ENCODE measurements around the gene DNAJC16.

Gene DNAJC16

GRCh38 chr1:15492596-15492995 lies 34.1 kb upstream of the DNAJC16 start:
- Histone ChIP-seq H3K27ac (ENCODE audit: insufficient read depth in 1 of 2, low read depth in 1 of 2, low read length in 2 of 2, poor library complexity in 1 of 2, severe bottlenecking in 2 of 2) (no peak overlapping the region), H3K27me3 (replicated peaks in 2 of 5; ENCODE audit: control insufficient read depth in 4 of 5, insufficient read depth in 5 of 5, low read length in 4 of 5) (no peaks in the 10 kb centered on the region), H3K4me1 (ENCODE audit: control extremely low read depth in 1 of 4, control insufficient read depth in 4 of 4, insufficient read depth in 4 of 4, low read length in 3 of 4) (no peaks in the 10 kb centered on the region), H3K4me3 (ENCODE audit: control insufficient read depth in 1 of 7, extremely low read depth in 1 of 7, insufficient read depth in 4 of 7, low read depth in 2 of 7, low read length in 6 of 7) (no peak overlapping the region), H3K9me3 (ENCODE audit: control extremely low read depth in 1 of 5, control insufficient read depth in 4 of 5, insufficient read depth in 2 of 5, low read depth in 1 of 5, low read length in 4 of 5) (no peaks in the 10 kb centered on the region), H3K36me3 (ENCODE audit: control insufficient read depth in 4 of 4, insufficient read depth in 4 of 4, low read length in 3 of 4) (peaks cover 6 to 26% (median 10%) of the 10 kb centered on the region in 4 experiments)
- WGBS (ENCODE audit: insufficient coverage), result 84% methylated on average over 5 of the region's 5 CpGs
- DNase-seq, result no peak
- ChIA-PET POLR2A (no interaction called here), CTCF (interaction anchor here (1.3 kb wide), 1 partner anchor 9 kb away, joined by 3 read pairs; no protein-coding TSS in a partner anchor)

- H3K36me3 ChIP-seq (ENCODE audit: control insufficient read depth in 4 of 4, insufficient read depth in 4 of 4, low read length in 3 of 4), result peaks cover 6 to 26% (median 10%) of the 10 kb centered on the region in 4 experiments
- ChIA-PET POLR2A (no interaction called here), CTCF (interaction anchor here (0.6 kb wide), 1 partner anchor 252 kb away, joined by 4 read pairs; no protein-coding TSS in a partner anchor)
- DNase-seq, result no peak
- H3K9me3 ChIP-seq (ENCODE audit: control extremely low read depth in 1 of 5, control insufficient read depth in 4 of 5, insufficient read depth in 2 of 5, low read depth in 1 of 5, low read length in 4 of 5), result no peaks in the 10 kb centered on the region
- H3K4me1 ChIP-seq (ENCODE audit: control extremely low read depth in 1 of 4, control insufficient read depth in 4 of 4, insufficient read depth in 4 of 4, low read length in 3 of 4), result no peaks in the 10 kb centered on the region
- no peak overlapping the region for H3K27ac ChIP-seq (ENCODE audit: insufficient read depth in 1 of 2, low read depth in 1 of 2, low read length in 2 of 2, poor library complexity in 1 of 2, severe bottlenecking in 2 of 2)
- no peaks in the 10 kb centered on the region for H3K27me3 ChIP-seq (replicated peaks in 2 of 5; ENCODE audit: control insufficient read depth in 4 of 5, insufficient read depth in 5 of 5, low read length in 4 of 5)
- no peak overlapping the region for H3K4me3 ChIP-seq (ENCODE audit: control insufficient read depth in 1 of 7, extremely low read depth in 1 of 7, insufficient read depth in 4 of 7, low read depth in 2 of 7, low read length in 6 of 7)
- 98% methylated on average over 5 of the region's 9 CpGs for WGBS (ENCODE audit: insufficient coverage)
Observed at GRCh38 chr1:15493869-15494390, 32.7 kb upstream of the DNAJC16 start.

- Histone ChIP-seq H3K36me3 (ENCODE audit: control insufficient read depth in 4 of 4, insufficient read depth in 4 of 4, low read length in 3 of 4) (peaks cover 0 to 31% (median 9%) of the 10 kb centered on the region in 4 experiments), H3K9me3 (ENCODE audit: control extremely low read depth in 1 of 5, control insufficient read depth in 4 of 5, insufficient read depth in 2 of 5, low read depth in 1 of 5, low read length in 4 of 5) (no peaks in the 10 kb centered on the region), H3K27ac (ENCODE audit: insufficient read depth in 1 of 2, low read depth in 1 of 2, low read length in 2 of 2, poor library complexity in 1 of 2, severe bottlenecking in 2 of 2) (no peak overlapping the region), H3K27me3 (replicated peaks in 2 of 5; ENCODE audit: control insufficient read depth in 4 of 5, insufficient read depth in 5 of 5, low read length in 4 of 5) (no peaks in the 10 kb centered on the region), H3K4me1 (ENCODE audit: control extremely low read depth in 1 of 4, control insufficient read depth in 4 of 4, insufficient read depth in 4 of 4, low read length in 3 of 4) (no peaks in the 10 kb centered on the region), H3K4me3 (ENCODE audit: control insufficient read depth in 1 of 7, extremely low read depth in 1 of 7, insufficient read depth in 4 of 7, low read depth in 2 of 7, low read length in 6 of 7) (no peak overlapping the region)
- 95% methylated on average over 14 of the region's 19 CpGs for WGBS (ENCODE audit: insufficient coverage)
- POLR2A ChIA-PET, result no interaction called here
- CTCF ChIA-PET, result interaction anchor here (0.6 to 1.3 kb wide), 5 partner anchors 15 to 1104 kb away, joined by 3 to 6 read pairs (median 4); no protein-coding TSS in a partner anchor
- DNase-seq, result no peak
Observed at GRCh38 chr1:15500184-15501178, 26.2 kb upstream of the DNAJC16 start.

- peaks cover 0 to 36% (median 10%) of the 10 kb centered on the region in 4 experiments for H3K36me3 ChIP-seq (ENCODE audit: control insufficient read depth in 4 of 4, insufficient read depth in 4 of 4, low read length in 3 of 4)
- 42% methylated on average over 11 of the region's 17 CpGs for WGBS (ENCODE audit: insufficient coverage)
- ChIA-PET CTCF (interaction anchor here (0.9 to 1.3 kb wide), 4 partner anchors 9 to 179 kb away, joined by 3 to 5 read pairs (median 3); no protein-coding TSS in a partner anchor), POLR2A (no interaction called here)
- H3K9me3 ChIP-seq (ENCODE audit: control extremely low read depth in 1 of 5, control insufficient read depth in 4 of 5, insufficient read depth in 2 of 5, low read depth in 1 of 5, low read length in 4 of 5), result no peaks in the 10 kb centered on the region
- H3K27ac ChIP-seq (ENCODE audit: insufficient read depth in 1 of 2, low read depth in 1 of 2, low read length in 2 of 2, poor library complexity in 1 of 2, severe bottlenecking in 2 of 2), result no peak overlapping the region
- no peaks in the 10 kb centered on the region for H3K4me1 ChIP-seq (ENCODE audit: control extremely low read depth in 1 of 4, control insufficient read depth in 4 of 4, insufficient read depth in 4 of 4, low read length in 3 of 4)
- DNase-seq, result peak; percentile 50 to 76 (median 72)
- H3K27me3 ChIP-seq (replicated peaks in 2 of 5; ENCODE audit: control insufficient read depth in 4 of 5, insufficient read depth in 5 of 5, low read length in 4 of 5), result no peaks in the 10 kb centered on the region
- no peak overlapping the region for H3K4me3 ChIP-seq (ENCODE audit: control insufficient read depth in 1 of 7, extremely low read depth in 1 of 7, insufficient read depth in 4 of 7, low read depth in 2 of 7, low read length in 6 of 7)
Observed at GRCh38 chr1:15501208-15502032, 25.2 kb upstream of the DNAJC16 start.

DNA sequence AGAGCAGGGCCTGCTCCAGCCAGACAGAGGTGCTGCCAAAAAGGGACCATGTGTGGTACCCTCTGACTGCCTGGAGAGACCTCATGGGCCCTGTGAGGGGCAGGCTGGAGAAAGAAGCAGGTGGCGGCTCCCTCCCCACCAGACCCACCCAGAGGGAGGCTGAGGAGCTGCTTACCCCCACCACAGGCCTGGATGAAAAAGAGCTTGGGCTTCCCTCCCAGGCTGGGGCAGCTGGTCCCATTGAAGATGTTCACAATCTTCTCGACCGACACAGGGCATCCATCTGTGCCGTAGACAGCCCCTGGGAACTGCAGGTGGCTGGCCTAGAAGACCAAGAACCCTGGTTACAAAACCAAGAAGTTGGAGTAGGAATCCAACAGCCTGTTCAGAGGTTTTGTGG lies 22.2 kb upstream of the DNAJC16 start:
- peaks cover 0 to 42% (median 12%) of the 10 kb centered on the region in 4 experiments for H3K36me3 ChIP-seq (ENCODE audit: control insufficient read depth in 4 of 4, insufficient read depth in 4 of 4, low read length in 3 of 4)
- no peaks in the 10 kb centered on the region for H3K9me3 ChIP-seq (ENCODE audit: control extremely low read depth in 1 of 5, control insufficient read depth in 4 of 5, insufficient read depth in 2 of 5, low read depth in 1 of 5, low read length in 4 of 5)

GRCh38 chr1:15506831-15507230 lies 19.8 kb upstream of the DNAJC16 start:
- DNase-seq, result no peak
- WGBS (ENCODE audit: insufficient coverage), result over 99% methylated on average over 14 of the region's 17 CpGs
- H3K4me3 ChIP-seq (ENCODE audit: control insufficient read depth in 1 of 7, extremely low read depth in 1 of 7, insufficient read depth in 4 of 7, low read depth in 2 of 7, low read length in 6 of 7), result no peak overlapping the region
- CTCF ChIA-PET, result no interaction called here
- no peak overlapping the region for H3K27ac ChIP-seq (ENCODE audit: insufficient read depth in 1 of 2, low read depth in 1 of 2, low read length in 2 of 2, poor library complexity in 1 of 2, severe bottlenecking in 2 of 2)
- POLR2A ChIA-PET, result no interaction called here
- no peaks in the 10 kb centered on the region for H3K27me3 ChIP-seq (replicated peaks in 2 of 5; ENCODE audit: control insufficient read depth in 4 of 5, insufficient read depth in 5 of 5, low read length in 4 of 5)
- no peaks in the 10 kb centered on the region for H3K9me3 ChIP-seq (ENCODE audit: control extremely low read depth in 1 of 5, control insufficient read depth in 4 of 5, insufficient read depth in 2 of 5, low read depth in 1 of 5, low read length in 4 of 5)
- H3K36me3 ChIP-seq (ENCODE audit: control insufficient read depth in 4 of 4, insufficient read depth in 4 of 4, low read length in 3 of 4), result peaks cover 0 to 38% (median 13%) of the 10 kb centered on the region in 4 experiments
- peaks cover 0 to 2% (median 0%) of the 10 kb centered on the region in 4 experiments for H3K4me1 ChIP-seq (ENCODE audit: control extremely low read depth in 1 of 4, control insufficient read depth in 4 of 4, insufficient read depth in 4 of 4, low read length in 3 of 4)

More for the DNA sequence above, 22.2 kb upstream of the DNAJC16 start:
- no peak for DNase-seq
- 98% methylated on average over 4 of the region's 4 CpGs for WGBS (ENCODE audit: insufficient coverage)
- Histone ChIP-seq H3K4me1 (ENCODE audit: control extremely low read depth in 1 of 4, control insufficient read depth in 4 of 4, insufficient read depth in 4 of 4, low read length in 3 of 4) (peaks cover 0 to 2% (median 0%) of the 10 kb centered on the region in 4 experiments), H3K27ac (ENCODE audit: insufficient read depth in 1 of 2, low read depth in 1 of 2, low read length in 2 of 2, poor library complexity in 1 of 2, severe bottlenecking in 2 of 2) (no peak overlapping the region), H3K27me3 (replicated peaks in 2 of 5; ENCODE audit: control insufficient read depth in 4 of 5, insufficient read depth in 5 of 5, low read length in 4 of 5) (no peaks in the 10 kb centered on the region), H3K4me3 (ENCODE audit: control insufficient read depth in 1 of 7, extremely low read depth in 1 of 7, insufficient read depth in 4 of 7, low read depth in 2 of 7, low read length in 6 of 7) (no peak overlapping the region)
- POLR2A ChIA-PET, result no interaction called here
- CTCF ChIA-PET, result interaction anchor here (1.0 to 1.2 kb wide), 2 partner anchors 8 to 53 kb away, joined by 3 read pairs; no protein-coding TSS in a partner anchor
